GM06990 (cell line): ENCODE data around the gene TH.

Experiments
- DNase-seq: peaks from one replicate; pipeline ENCODE4 v3.0.0-alpha.2; 2011; ENCODE audit not compliant: insufficient read length; ENCODE audit errors: extremely low read depth
- H3K27me3 ChIP-seq: replicated peaks from 2 replicates; pipeline ENCODE4 v1.6.0; 2011; ENCODE audit warnings: low read length; ENCODE audit not compliant: control insufficient read depth, insufficient read depth
- H3K36me3 ChIP-seq: 2 replicates; pipeline ENCODE4 v1.5.1; 2011; ENCODE audit warnings: low read length; ENCODE audit not compliant: control insufficient read depth, insufficient read depth
- H3K4me3 ChIP-seq: replicated peaks from 2 replicates; pipeline ENCODE4 v1.5.1; 2011; ENCODE audit warnings: low read depth, mild to moderate bottlenecking, control low read depth, low read length
- TF ChIP-seq, protein P1 (sequence below): IDR thresholded peaks from 2 replicates; pipeline ENCODE4 v1.5.1; 2011; ENCODE audit warnings: low read length, control low read depth, mild to moderate bottlenecking, inconsistent platforms; ENCODE audit not compliant: insufficient read depth, poor library complexity, severe bottlenecking

TH gene

DNA sequence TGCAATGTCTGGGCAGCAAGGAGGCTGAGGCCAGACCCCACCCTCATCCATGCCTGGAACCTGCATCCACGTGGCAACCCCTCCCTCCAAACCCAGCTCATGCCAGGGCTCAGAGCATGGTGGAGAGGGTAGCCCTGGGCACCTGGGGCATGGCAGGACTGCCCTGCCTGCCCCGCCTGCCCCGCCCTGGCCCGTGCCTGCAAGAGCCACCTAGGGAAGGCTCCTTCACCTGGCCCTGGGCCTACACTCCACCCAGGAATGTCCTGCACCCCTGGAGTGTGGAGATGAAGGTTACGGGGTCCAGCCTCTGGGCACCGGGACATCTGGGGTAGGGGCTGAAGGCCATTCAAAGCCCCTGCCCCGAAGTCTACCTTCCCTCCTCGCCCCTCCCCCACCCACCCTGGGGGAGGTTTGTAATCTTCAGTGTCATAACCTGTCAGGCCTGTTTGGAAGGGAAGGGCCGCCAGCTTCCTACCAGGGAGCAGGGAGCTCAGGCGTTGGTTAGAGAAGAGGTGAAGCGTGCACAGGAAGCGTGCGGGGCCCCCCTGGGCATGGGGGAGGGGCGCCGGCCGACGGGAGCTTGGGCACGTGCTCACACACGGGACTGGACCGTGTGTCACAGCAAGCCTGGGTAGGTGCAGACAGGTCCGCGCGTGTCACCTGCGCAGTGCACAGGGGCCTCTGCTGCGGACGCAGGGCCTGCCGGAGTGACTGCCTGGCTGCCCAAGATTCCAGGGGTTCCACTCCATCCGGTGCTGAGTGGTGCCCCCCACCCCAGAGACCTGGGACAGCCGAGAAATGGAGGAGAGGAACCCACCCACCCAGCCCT, 30.7 kb upstream of the TH start:
- TF ChIP-seq, protein P1, sequence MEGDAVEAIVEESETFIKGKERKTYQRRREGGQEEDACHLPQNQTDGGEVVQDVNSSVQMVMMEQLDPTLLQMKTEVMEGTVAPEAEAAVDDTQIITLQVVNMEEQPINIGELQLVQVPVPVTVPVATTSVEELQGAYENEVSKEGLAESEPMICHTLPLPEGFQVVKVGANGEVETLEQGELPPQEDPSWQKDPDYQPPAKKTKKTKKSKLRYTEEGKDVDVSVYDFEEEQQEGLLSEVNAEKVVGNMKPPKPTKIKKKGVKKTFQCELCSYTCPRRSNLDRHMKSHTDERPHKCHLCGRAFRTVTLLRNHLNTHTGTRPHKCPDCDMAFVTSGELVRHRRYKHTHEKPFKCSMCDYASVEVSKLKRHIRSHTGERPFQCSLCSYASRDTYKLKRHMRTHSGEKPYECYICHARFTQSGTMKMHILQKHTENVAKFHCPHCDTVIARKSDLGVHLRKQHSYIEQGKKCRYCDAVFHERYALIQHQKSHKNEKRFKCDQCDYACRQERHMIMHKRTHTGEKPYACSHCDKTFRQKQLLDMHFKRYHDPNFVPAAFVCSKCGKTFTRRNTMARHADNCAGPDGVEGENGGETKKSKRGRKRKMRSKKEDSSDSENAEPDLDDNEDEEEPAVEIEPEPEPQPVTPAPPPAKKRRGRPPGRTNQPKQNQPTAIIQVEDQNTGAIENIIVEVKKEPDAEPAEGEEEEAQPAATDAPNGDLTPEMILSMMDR = no peak
- Histone ChIP-seq H3K27me3 (no peaks in the 10 kb centered on the region; the same call in 1 of the 2 replicates), H3K4me3 (no peak overlapping the region), H3K36me3 (no peaks in the 10 kb centered on the region)
- no peak for DNase-seq

DNA sequence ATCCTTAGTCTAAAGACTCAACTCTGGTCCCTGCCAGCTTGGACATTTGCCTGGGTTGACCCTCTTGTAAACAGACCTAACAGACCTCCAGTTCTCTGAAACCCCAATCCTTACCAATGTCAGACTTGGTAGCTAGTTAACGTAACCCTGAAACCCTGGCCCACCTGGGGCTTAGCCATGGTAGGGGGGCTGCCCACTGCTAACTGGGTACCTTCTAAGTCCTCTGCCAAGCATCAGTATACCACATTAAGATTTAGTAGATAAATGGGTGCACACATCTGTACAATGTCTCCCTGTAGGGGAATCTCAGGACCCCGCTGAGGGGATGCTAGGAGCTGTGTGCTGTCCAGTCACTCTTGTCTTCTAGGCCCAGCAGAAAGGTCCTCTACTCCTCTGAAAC, 29.9 kb upstream of the TH start:
- H3K4me3 ChIP-seq = no peak overlapping the region
- TF ChIP-seq, protein P1 = no peak
- H3K36me3 ChIP-seq = no peaks in the 10 kb centered on the region
- H3K27me3 ChIP-seq = no peaks in the 10 kb centered on the region; the same call in 1 of the 2 replicates
- no peak for DNase-seq

DNA sequence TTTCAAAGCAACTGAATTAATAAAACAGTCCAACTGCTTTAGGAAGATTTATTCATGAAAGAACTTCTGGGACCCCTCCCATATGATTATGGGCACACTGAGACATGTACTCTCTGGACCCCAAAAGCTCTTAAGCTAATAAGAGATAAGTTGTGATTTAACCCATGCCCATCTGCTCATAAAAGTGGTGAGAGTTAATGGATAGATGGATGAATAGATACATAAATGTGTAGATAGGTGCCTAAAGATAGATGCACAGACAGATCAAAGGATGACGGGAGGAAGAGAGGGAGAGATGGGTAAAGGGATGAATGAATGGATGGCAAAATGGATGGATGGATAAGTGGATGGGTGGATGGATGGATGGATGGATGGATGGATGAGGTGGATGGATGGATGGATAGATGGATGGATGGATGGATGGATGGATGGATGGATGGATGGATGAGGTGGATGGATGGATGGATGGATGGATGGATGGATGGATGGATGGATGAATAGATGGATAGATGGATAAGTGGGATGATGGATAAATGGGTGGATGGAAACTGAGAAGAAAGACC, 29.4 kb upstream of the TH start:
- TF ChIP-seq, protein P1 = no peak
- no peaks in the 10 kb centered on the region; the same call in 1 of the 2 replicates for H3K27me3 ChIP-seq
- no peak for DNase-seq
- no peaks in the 10 kb centered on the region for H3K36me3 ChIP-seq
- H3K4me3 ChIP-seq = no peak overlapping the region

GRCh38 chr11:2200536-2200935, 28.9 kb upstream of the TH start:
- DNase-seq = no peak
- TF ChIP-seq, protein P1 = no peak
- H3K27me3 ChIP-seq = no peaks in the 10 kb centered on the region; the same call in 1 of the 2 replicates

GRCh38 chr11:2199466-2200341, 28.1 kb upstream of the TH start:
- Histone ChIP-seq H3K36me3 (no peaks in the 10 kb centered on the region), H3K4me3 (no peak overlapping the region), H3K27me3 (no peaks in the 10 kb centered on the region; the same call in 1 of the 2 replicates)
- DNase-seq = no peak
- TF ChIP-seq, protein P1 = no peak

More at GRCh38 chr11:2200536-2200935, 28.9 kb upstream of the TH start:
- no peaks in the 10 kb centered on the region for H3K36me3 ChIP-seq
- H3K4me3 ChIP-seq = no peak overlapping the region
